Right cardiac atrium (tissue), 5 donors: ENCODE measurements around the gene BCR. TPM values are rescaled to one million over a fixed set of nuclear protein-coding genes. Genes with fewer than 3 reads are reported as not detected.
A peak's percentile ranks its signal among the peaks of the same experiment; 100 is the strongest.

Source experiments
- ATAC-seq, 2 donors: fragments of 200-7000 bp; cut with Tn5 transposase; one replicate each; pipeline versions ENCODE4 v1.8.0 to v1.9.1; 2020; ENCODE audit warnings: moderate library complexity in 2 of 2, mild to moderate bottlenecking in 1 of 2
- DNase-seq, 3 donors: peaks; one replicate each; pipeline ENCODE4 v3.0.0-alpha.2; 2020
- H3K27ac ChIP-seq: one replicate; pipeline ENCODE4 v1.5.1; 2013; ENCODE audit warnings: mild to moderate bottlenecking, low read length, control low read depth, moderate library complexity
- H3K27me3 ChIP-seq: one replicate; pipeline ENCODE4 v1.6.1; 2013; ENCODE audit not compliant: control insufficient read depth, insufficient read depth
- H3K4me1 ChIP-seq: one replicate; pipeline ENCODE4 v1.6.1; 2013; ENCODE audit warnings: low read length; ENCODE audit not compliant: control insufficient read depth, insufficient read depth
- H3K4me3 ChIP-seq: one replicate; pipeline ENCODE4 v1.5.1; 2013; ENCODE audit warnings: low read length, control low read depth
- H3K9me3 ChIP-seq: one replicate; pipeline ENCODE4 v1.6.1; 2013; ENCODE audit warnings: low read length; ENCODE audit not compliant: control insufficient read depth
- WGBS: extraction: QIAGEN DNeasy Blood & Tissue Kit; methylation state at CpG from one replicate; pipeline ENCODE4 v1.1.7; 2013; 5-methylcytosine and 5-hydroxymethylcytosine counted together
- intact Hi-C, 4 donors: fragments of 100-400 bp; cut with DNase I; formaldehyde crosslinking; loops; one replicate each; pipeline versions ENCODE4 v1.11.0 to v1.14.0; 2022 to 2023
- polyA plus RNA-seq: library from polyadenylated mRNA; stranded (reverse); fragments of 200-250 nt; gene quantifications from one replicate; pipeline ENCODE4 v1.2.3, GENCODE V29; 2013
- total RNA-seq, 4 donors: library from RNA; stranded (reverse); fragmentation: NEBNext Ultra II Directional; extraction: Animal tissue kit (Norgen Biotek cat#: 25700); gene quantifications; one replicate each; pipeline ENCODE4 v1.2.1, GENCODE V29; 2021
- donor health status: healthy with polysubstance abuse.
- donor health status: DM: no; HTN: yes; CAD: no.
- donor health status: DM: no; HTN: no; CAD: no.
- donor health status: DM: no; HTN: yes; CAD: no; lungs with severe emphysema.
- donor health status: DM: yes; HTN: yes; CAD: no.

BCR gene
- total and polyA plus RNA-seq, 5 donors, result 18.3 to 48.0 (median 36.3) TPM

DNA sequence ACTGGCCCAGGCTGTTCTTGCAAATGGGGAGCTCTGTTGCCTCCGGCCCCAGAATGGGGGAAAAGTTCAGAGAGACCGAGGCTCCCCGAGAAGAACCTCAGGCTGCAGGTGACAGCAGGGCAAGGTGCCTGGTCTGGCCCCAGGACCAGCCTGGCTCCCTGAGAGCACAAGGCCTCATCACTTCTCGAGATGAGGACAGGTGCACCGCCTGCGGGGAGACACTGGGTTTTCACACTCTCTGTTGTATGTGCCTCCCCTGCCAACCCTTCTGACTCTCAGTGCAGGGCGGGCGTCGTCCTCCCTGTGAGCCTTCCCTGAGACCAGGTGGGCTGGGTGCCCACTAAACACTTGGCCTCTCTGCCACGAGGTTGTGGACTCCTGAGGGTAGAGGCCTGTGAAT lies 102.2 kb downstream of the BCR start:
- Histone ChIP-seq H3K4me3 (no peak overlapping the region), H3K27me3 (no peaks in the 10 kb centered on the region), H3K9me3 (no peaks in the 10 kb centered on the region), H3K4me1 (peaks cover 10% of the 10 kb centered on the region), H3K27ac (no peak overlapping the region)
- WGBS, result 94% methylated on average over 10 of the region's 10 CpGs
- ATAC-seq (no peak), DNase-seq (peak in 2 of 3 donors; percentile 40 to 47)
- intact Hi-C loops, result loop anchor here in 1 of 4 donors (2.0 kb wide), 1 partner anchor 104 kb away; no protein-coding TSS in a partner anchor

DNA sequence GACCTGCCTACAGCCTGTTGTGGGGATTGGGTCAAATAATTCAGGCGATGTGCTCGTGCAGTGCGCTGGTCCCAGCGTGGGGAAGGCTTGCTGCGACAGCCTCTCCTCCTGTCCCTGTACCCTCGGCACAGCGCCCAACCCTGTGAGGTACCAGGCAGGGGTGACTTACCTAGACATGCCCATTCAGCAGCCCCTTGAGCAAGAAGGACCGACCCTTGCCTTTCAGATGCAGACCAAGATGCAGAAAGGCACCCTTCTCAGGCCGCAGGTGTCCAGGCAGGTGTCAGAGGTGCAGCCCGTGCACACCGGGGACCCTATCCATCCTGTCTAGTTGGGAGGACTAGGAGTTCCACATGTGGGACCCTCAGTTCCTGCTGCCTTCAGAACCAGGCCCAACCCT lies 102.7 kb downstream of the BCR start:
- intact Hi-C loops, result loop anchor here in 1 of 4 donors (2.0 kb wide), 1 partner anchor 104 kb away; no protein-coding TSS in a partner anchor
- Histone ChIP-seq H3K4me3 (no peak overlapping the region), H3K27me3 (no peaks in the 10 kb centered on the region), H3K4me1 (peaks cover 10% of the 10 kb centered on the region), H3K27ac (no peak overlapping the region), H3K9me3 (no peaks in the 10 kb centered on the region)
- 96% methylated on average over 11 of the region's 11 CpGs for whole genome bisulfite sequencing
- peak in 2 of 3 donors; percentile 42 to 53 for DNase-seq
- no peak for ATAC-seq

DNA sequence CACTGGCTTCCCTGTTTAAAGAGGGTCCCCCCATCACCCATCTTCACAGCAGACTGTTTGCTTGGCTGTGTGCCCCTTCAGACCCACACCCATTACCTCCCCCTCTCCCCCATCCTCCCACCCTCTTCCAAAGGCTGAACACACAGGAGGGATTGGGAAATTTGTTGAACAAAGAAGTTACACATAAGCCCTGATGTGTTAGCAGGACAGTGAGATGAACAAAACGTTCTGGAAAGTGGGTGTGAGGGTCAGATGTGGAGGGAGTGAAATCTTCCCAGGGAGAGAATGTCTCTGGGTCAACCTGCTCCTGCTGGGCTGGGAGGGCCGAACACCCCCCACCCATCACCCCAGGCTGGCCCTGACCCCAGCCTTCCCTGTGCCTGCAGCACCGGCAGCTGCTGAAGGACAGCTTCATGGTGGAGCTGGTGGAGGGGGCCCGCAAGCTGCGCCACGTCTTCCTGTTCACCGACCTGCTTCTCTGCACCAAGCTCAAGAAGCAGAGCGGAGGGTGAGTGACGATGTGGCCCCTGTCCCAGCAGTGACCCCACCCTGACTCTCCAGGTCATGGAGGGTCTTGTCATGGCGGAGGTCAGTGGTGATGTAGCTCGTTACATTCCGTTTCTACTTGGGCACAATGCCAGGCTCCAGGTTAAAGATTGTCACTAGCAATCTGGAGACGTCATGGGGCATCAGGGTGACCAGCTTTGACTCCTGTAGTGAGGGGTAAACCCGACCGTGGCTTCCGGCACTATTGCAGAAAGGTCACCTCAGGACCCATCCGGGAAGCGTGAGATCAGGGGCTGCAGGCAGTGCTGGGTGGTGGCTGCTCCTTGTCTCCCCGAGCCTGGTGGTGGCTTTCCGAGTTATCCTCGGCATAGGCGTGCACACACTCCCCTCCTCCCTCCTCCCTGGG lies 103.5 kb downstream of the BCR start:
- no peak overlapping the region for H3K4me3 ChIP-seq
- ATAC-seq (no peak), DNase-seq (peak in 2 of 3 donors; percentile 36 to 65)
- peaks cover 7% of the 10 kb centered on the region for H3K4me1 ChIP-seq
- no peaks in the 10 kb centered on the region for H3K9me3 ChIP-seq
- WGBS, result 87% methylated on average over 22 of the region's 22 CpGs
- intact Hi-C loops, result loop anchor here in 1 of 4 donors (2.0 kb wide), 1 partner anchor 105 kb away; no protein-coding TSS in a partner anchor
- H3K27ac ChIP-seq, result no peak overlapping the region
- no peaks in the 10 kb centered on the region for H3K27me3 ChIP-seq

GRCh38 chr22:23284504-23285033 lies 104.3 kb downstream of the BCR start:
- Histone ChIP-seq H3K27me3 (no peaks in the 10 kb centered on the region), H3K4me1 (peaks cover 3% of the 10 kb centered on the region), H3K27ac (no peak overlapping the region), H3K4me3 (no peak overlapping the region), H3K9me3 (no peaks in the 10 kb centered on the region)
- intact Hi-C loops, result no loop called here
- ATAC-seq (no peak), DNase-seq (peak in 1 of 3 donors; percentile 39)
- 92% methylated on average over 10 of the region's 10 CpGs for WGBS

DNA sequence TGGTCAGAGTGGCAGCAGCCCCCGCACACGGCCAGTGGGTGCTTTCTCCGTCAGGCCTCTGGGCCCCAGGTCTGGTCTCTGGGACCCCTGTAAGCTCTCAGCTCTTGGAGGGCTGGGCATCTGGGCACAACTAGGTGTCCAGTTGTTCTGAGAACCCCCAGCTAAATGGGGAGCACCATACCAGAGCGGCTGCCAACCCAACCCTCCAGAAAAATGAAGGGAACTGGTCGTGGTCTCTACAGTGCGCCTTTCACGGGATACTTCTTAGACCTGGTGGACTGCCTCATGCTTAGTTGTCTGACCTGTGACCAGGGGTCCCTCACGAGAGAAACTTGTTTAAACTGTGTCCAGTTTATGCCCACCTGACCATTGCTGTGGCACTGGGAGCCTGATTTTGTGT lies 104.9 kb downstream of the BCR start:
- H3K27ac ChIP-seq, result no peak overlapping the region
- no peak overlapping the region for H3K4me3 ChIP-seq
- intact Hi-C loops, result no loop called here
- no peak for ATAC-seq
- no peaks in the 10 kb centered on the region for H3K27me3 ChIP-seq
- H3K4me1 ChIP-seq, result peaks cover 3% of the 10 kb centered on the region
- no peaks in the 10 kb centered on the region for H3K9me3 ChIP-seq
- DNase-seq, result no peak
- WGBS, result 96% methylated on average over 8 of the region's 8 CpGs

GRCh38 chr22:23285734-23286133 lies 105.4 kb downstream of the BCR start:
- DNase-seq (peak in 2 of 3 donors; percentile 15 to 20), ATAC-seq (no peak)
- WGBS, result 93% methylated on average over 7 of the region's 7 CpGs
- Histone ChIP-seq H3K9me3 (no peaks in the 10 kb centered on the region), H3K4me3 (no peak overlapping the region), H3K27me3 (no peaks in the 10 kb centered on the region), H3K27ac (no peak overlapping the region), H3K4me1 (peaks cover 3% of the 10 kb centered on the region)
- intact Hi-C loops, result no loop called here

GRCh38 chr22:23286296-23286695 lies 106.0 kb downstream of the BCR start:
- intact Hi-C loops, result no loop called here
- WGBS, result 92% methylated on average over 2 of the region's 2 CpGs
- H3K4me3 ChIP-seq, result no peak overlapping the region
- H3K27me3 ChIP-seq, result no peaks in the 10 kb centered on the region
- no peaks in the 10 kb centered on the region for H3K9me3 ChIP-seq
- ATAC-seq, result no peak
- no peak overlapping the region for H3K27ac ChIP-seq
- DNase-seq, result peak in 2 of 3 donors; percentile 8 to 22
- H3K4me1 ChIP-seq, result peaks cover 3% of the 10 kb centered on the region

DNA sequence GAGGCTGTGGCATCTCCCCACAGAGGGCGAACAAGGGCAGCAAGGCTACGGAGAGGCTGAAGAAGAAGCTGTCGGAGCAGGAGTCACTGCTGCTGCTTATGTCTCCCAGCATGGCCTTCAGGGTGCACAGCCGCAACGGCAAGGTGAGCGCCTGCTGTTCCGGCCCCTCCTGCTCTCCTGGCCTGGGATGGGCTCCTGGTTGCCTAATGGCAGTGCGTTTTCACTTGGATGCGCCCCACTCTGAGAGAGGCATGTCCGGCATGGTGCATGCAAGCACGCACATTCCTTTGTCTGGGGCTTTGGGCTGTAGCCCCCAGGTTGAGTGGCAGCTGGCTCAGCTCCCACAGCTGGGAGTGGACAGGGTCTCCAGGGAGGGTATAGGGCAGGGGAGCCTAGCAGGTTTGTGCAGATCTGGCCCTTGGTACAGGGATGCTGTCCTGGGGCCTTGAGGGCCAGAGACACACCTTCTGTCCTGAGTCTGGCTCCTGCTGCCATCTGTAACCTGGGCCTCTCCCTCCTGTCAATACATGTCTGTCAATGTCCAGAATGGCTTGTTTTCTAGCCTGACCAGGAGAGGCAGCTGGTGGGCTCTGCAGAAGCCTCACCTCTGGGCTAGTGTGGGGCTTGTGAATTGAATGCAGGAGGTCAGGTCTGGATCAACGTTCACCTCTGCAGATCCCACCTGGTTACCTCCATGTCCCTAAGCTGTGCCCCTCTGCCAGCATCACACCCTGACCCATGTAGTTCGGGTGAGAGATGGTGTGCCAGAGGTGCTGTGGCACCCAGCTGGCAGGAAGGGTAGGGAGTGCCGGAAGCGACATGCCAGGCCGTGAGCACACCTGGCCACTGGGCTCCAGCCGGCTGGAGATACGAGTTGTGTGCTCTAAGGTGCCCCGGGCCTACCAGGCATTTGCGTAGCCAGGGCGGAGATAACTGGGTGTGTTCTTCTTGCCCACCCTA lies 107.1 kb downstream of the BCR start:
- Histone ChIP-seq H3K9me3 (no peaks in the 10 kb centered on the region), H3K4me1 (no peaks in the 10 kb centered on the region), H3K27ac (no peak overlapping the region), H3K27me3 (no peaks in the 10 kb centered on the region), H3K4me3 (no peak overlapping the region)
- DNase-seq (peak in 2 of 3 donors; percentile 34 to 46), ATAC-seq (no peak)
- intact Hi-C loops, result no loop called here
- 93% methylated on average over 21 of the region's 21 CpGs for WGBS

DNA sequence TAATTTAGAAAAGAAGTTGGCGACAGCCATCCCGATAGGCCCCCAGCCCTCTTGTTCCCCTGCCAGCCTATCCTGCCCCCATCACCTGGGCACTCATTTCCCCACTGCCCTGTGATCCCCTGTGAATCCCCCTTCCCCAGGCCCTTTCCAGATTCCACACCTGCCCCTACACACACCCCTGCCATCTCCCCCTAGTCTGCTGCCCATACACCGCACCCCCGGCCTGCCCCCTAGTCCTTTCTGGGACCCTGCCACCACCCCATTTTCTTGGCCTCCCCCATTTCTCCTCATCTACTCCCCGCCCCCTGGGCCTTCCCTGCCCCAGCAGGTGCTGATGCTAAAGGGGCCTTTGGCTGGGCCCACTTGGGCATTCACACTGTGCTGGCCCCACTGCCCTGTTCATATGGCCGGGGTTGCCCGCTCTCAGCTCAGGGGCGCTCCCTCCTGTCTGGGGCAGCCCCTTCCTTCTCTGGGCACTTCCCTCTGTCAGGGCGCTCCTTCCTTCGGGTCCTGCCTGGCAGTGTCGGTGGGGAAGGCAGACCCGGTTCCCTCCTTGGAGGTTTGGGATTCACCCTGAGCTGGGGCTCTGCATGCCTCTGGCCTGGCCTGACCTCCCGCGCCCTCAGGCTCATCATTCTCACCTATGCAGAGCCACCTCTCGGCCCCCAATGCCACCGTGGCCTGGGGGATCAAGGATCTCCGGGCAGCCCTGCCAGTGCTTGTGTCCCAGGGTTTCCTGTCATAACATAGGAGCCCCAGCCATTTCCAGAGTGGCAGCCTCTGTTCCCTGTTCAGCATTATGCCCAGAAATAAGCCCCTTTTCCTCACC lies 108.2 kb downstream of the BCR start:
- no peak overlapping the region for H3K4me3 ChIP-seq
- peak in 2 of 3 donors; percentile 40 to 49 for DNase-seq
- WGBS, result 95% methylated on average over 17 of the region's 17 CpGs

GRCh38 chr22:23289130-23289503 lies 108.8 kb downstream of the BCR start:
- no peaks in the 10 kb centered on the region for H3K4me1 ChIP-seq
- H3K4me3 ChIP-seq, result no peak overlapping the region
- ATAC-seq (no peak), DNase-seq (peak in 2 of 3 donors; percentile 23 to 33)
- H3K9me3 ChIP-seq, result no peaks in the 10 kb centered on the region
- H3K27ac ChIP-seq, result no peak overlapping the region
- intact Hi-C loops, result no loop called here
- no peaks in the 10 kb centered on the region for H3K27me3 ChIP-seq
- WGBS, result 90% methylated on average over 5 of the region's 5 CpGs

More for the DNA sequence above, 108.2 kb downstream of the BCR start:
- no peak for ATAC-seq
- no peaks in the 10 kb centered on the region for H3K4me1 ChIP-seq
- H3K9me3 ChIP-seq, result no peaks in the 10 kb centered on the region
- intact Hi-C loops, result no loop called here
- H3K27me3 ChIP-seq, result no peaks in the 10 kb centered on the region
- no peak overlapping the region for H3K27ac ChIP-seq
